ENCODE measurements around the gene SVOP. TPM values are rescaled to one million over a fixed set of nuclear protein-coding genes. Genes with fewer than 3 reads are reported as not detected.

The SVOP gene
- total and polyA plus RNA-seq, 2 donors (not counting 1 experiment from before 2014, with no cell fraction given) = not detected

DNA sequence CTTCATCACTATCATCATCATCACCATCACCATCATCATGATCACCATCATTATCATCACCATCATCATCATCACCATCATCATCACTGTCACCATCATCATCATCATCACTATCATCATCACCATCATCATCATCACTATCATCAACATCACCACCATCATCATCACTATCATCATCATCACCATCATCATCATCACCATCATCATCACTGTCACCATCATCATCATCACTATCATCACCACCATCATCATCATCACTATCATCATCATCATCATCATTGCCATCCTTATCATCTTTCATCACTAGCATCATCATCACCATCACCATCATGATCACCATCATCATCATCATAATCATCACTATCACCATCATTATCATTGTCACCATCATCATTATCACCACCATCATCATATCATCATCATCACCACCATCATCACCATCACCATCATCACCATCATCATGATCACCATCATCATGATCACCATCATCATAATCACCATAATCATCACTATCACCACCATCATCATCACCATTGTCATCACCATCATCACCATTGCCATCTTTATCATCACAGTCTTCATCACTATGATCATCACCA lies 38.1 kb downstream of the SVOP start:
- DNase-seq (ENCODE audit: low read depth in 2 of 2) = no peak
- Histone ChIP-seq H3K79me2 (ENCODE audit: control insufficient read depth, insufficient read depth, low read length) (no peaks in the 10 kb centered on the region), H3K36me3 (ENCODE audit: control insufficient read depth, insufficient read depth, low read length) (no peaks in the 10 kb centered on the region), H3K27ac (ENCODE audit: insufficient read depth, low read length) (no peak overlapping the region), H2AFZ (ENCODE audit: low read length) (no peak overlapping the region), H3K27me3 (ENCODE audit: control insufficient read depth, insufficient read depth, low read length) (no peaks in the 10 kb centered on the region), H3K9me3 (ENCODE audit: control insufficient read depth, insufficient read depth, low read depth, low read length) (no peaks in the 10 kb centered on the region), H3K4me1 (ENCODE audit: control insufficient read depth, extremely low read depth, insufficient read depth, low read length) (no peaks in the 10 kb centered on the region), H3K4me3 (replicated peaks in 1 of 4; ENCODE audit: control extremely low read depth in 1 of 4, insufficient read depth in 1 of 4, low read depth in 3 of 4, low read length in 4 of 4) (no peak overlapping the region), H4K20me1 (ENCODE audit: control insufficient read depth, extremely low read depth, insufficient read depth, low read length) (no peaks in the 10 kb centered on the region), H3K4me2 (ENCODE audit: extremely low read depth, insufficient read depth, low read length) (no peak overlapping the region), H3K9ac (ENCODE audit: insufficient read depth, low read length) (no peak overlapping the region)
- no peak for TF ChIP-seq EZH2 (IDR thresholded peaks at IDR 0.05; ENCODE audit: low read length, missing control alignments)
- TF ChIP-seq, protein P1, sequence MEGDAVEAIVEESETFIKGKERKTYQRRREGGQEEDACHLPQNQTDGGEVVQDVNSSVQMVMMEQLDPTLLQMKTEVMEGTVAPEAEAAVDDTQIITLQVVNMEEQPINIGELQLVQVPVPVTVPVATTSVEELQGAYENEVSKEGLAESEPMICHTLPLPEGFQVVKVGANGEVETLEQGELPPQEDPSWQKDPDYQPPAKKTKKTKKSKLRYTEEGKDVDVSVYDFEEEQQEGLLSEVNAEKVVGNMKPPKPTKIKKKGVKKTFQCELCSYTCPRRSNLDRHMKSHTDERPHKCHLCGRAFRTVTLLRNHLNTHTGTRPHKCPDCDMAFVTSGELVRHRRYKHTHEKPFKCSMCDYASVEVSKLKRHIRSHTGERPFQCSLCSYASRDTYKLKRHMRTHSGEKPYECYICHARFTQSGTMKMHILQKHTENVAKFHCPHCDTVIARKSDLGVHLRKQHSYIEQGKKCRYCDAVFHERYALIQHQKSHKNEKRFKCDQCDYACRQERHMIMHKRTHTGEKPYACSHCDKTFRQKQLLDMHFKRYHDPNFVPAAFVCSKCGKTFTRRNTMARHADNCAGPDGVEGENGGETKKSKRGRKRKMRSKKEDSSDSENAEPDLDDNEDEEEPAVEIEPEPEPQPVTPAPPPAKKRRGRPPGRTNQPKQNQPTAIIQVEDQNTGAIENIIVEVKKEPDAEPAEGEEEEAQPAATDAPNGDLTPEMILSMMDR (conservative IDR thresholded peaks at IDR 0.05 in 1 of 2, IDR thresholded peaks at IDR 0.05 in 1 of 2; ENCODE audit: low read depth in 1 of 2, low read length in 2 of 2) = no peak

DNA sequence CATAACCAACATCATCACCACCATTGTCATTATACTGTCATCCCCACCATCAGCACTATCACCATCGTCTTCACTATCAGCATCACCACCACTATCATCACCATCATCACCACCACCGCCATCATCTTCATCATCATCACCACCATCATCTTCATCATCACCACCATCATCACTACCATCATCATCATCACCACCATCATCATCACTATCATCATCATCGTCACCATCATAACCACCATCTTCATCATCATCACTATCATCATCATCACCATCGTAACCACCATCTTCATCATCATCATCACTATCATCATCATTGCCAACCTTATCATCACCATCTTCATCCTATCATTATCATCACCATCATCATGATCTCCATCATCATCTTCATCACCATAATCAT lies 39.0 kb downstream of the SVOP start:
- Histone ChIP-seq H3K9me3 (ENCODE audit: control insufficient read depth, insufficient read depth, low read depth, low read length) (no peaks in the 10 kb centered on the region), H2AFZ (ENCODE audit: low read length) (no peak overlapping the region), H3K4me1 (ENCODE audit: control insufficient read depth, extremely low read depth, insufficient read depth, low read length) (no peaks in the 10 kb centered on the region), H3K27me3 (ENCODE audit: control insufficient read depth, insufficient read depth, low read length) (no peaks in the 10 kb centered on the region), H3K4me2 (ENCODE audit: extremely low read depth, insufficient read depth, low read length) (no peak overlapping the region), H3K9ac (ENCODE audit: insufficient read depth, low read length) (no peak overlapping the region), H3K79me2 (ENCODE audit: control insufficient read depth, insufficient read depth, low read length) (no peaks in the 10 kb centered on the region), H3K27ac (ENCODE audit: insufficient read depth, low read length) (no peak overlapping the region), H3K4me3 (replicated peaks in 1 of 4; ENCODE audit: control extremely low read depth in 1 of 4, insufficient read depth in 1 of 4, low read depth in 3 of 4, low read length in 4 of 4) (no peak overlapping the region), H4K20me1 (ENCODE audit: control insufficient read depth, extremely low read depth, insufficient read depth, low read length) (no peaks in the 10 kb centered on the region), H3K36me3 (ENCODE audit: control insufficient read depth, insufficient read depth, low read length) (no peaks in the 10 kb centered on the region)
- no peak for TF ChIP-seq EZH2 (IDR thresholded peaks at IDR 0.05; ENCODE audit: low read length, missing control alignments)
- TF ChIP-seq, protein P1 (conservative IDR thresholded peaks at IDR 0.05 in 1 of 2, IDR thresholded peaks at IDR 0.05 in 1 of 2; ENCODE audit: low read depth in 1 of 2, low read length in 2 of 2) = no peak
- DNase-seq (ENCODE audit: low read depth in 2 of 2) = no peak

DNA sequence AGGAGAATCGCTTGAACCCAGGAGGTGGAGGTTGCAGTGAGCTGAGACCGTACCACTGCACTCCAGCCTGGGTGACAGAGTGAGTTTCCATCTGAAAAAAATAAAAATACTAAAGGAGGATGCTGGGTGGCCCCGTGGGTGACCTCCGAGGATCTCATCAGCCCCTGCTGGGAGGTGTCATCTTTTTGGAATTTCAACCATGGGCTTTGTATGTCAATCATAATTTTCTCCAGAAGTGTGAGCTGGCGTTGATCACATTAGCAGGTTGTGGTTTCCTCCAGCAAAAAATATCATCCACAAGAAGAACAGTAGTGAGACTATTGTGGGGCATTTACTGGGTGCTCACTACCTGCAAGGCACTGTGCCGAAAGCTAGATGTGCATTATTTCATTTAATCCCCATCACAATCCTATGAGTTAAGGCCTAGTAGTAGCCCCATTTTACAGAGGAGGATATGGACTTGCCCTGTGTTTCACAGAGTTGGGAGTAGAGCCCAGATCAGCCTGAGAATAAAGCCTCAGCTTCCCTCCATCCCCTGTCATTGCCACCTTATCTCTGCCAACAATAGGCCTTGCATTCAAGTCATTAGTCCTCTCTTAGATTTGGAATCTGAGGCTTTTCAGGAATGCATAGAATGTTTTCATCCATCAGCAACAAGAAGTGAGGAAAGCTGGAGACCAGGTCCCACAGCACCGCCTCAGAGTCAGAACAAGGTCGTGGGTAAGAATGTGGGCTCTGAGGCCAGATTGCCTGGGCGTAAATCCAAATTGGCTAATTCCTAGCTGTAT lies 39.8 kb downstream of the SVOP start:
- no peak for TF ChIP-seq EZH2 (IDR thresholded peaks at IDR 0.05; ENCODE audit: low read length, missing control alignments)
- TF ChIP-seq, protein P1 (conservative IDR thresholded peaks at IDR 0.05 in 1 of 2, IDR thresholded peaks at IDR 0.05 in 1 of 2; ENCODE audit: low read depth in 1 of 2, low read length in 2 of 2) = no peak
- Histone ChIP-seq H3K4me3 (replicated peaks in 1 of 4; ENCODE audit: control extremely low read depth in 1 of 4, insufficient read depth in 1 of 4, low read depth in 3 of 4, low read length in 4 of 4) (no peak overlapping the region), H3K9ac (ENCODE audit: insufficient read depth, low read length) (no peak overlapping the region), H3K27ac (ENCODE audit: insufficient read depth, low read length) (no peak overlapping the region), H3K4me2 (ENCODE audit: extremely low read depth, insufficient read depth, low read length) (no peak overlapping the region), H4K20me1 (ENCODE audit: control insufficient read depth, extremely low read depth, insufficient read depth, low read length) (no peaks in the 10 kb centered on the region), H3K79me2 (ENCODE audit: control insufficient read depth, insufficient read depth, low read length) (no peaks in the 10 kb centered on the region), H3K27me3 (ENCODE audit: control insufficient read depth, insufficient read depth, low read length) (no peaks in the 10 kb centered on the region), H3K9me3 (ENCODE audit: control insufficient read depth, insufficient read depth, low read depth, low read length) (no peaks in the 10 kb centered on the region), H2AFZ (ENCODE audit: low read length) (no peak overlapping the region), H3K36me3 (ENCODE audit: control insufficient read depth, insufficient read depth, low read length) (no peaks in the 10 kb centered on the region), H3K4me1 (ENCODE audit: control insufficient read depth, extremely low read depth, insufficient read depth, low read length) (no peaks in the 10 kb centered on the region)
- DNase-seq (ENCODE audit: low read depth in 2 of 2) = peak in 1 of 2 donors; percentile 85
